Naive thymus-derived CD8-positive, alpha-beta T cell (primary cell): ENCODE results near the gene CCDC15. TPM values are rescaled to one million over a fixed set of nuclear protein-coding genes. Genes with fewer than 3 reads are reported as not detected.

ENCODE experiments used
- ATAC-seq, 2 donors: fragments of 150-1000 bp; cut with Tn5 transposase in 1 of 2; sonication (Bioruptor Pico), chemical (Tn5 transposase) in 1 of 2; 1 replicate in 1 of 2; 2 replicates in 1 of 2; pipeline ENCODE4 v1.10.0; 2021; ENCODE audit warnings: mild to moderate bottlenecking in 2 of 2, moderate library complexity in 2 of 2
- POLR2A ChIA-PET: fragments of 350-600 bp; sonication (Branson Sonifier 250); formaldehyde crosslinking; loops from one replicate; lab custom pipeline; 2021; ENCODE audit warnings: antibody characterized with exemption; lab: Charles Lee
- DNase-seq, 10 donors: peaks; one replicate each; pipeline versions ENCODE4 v3.0.0 to v3.0.0-alpha.2; 2020 to 2022
- H3K27ac Mint-ChIP-seq, 10 donors: one replicate each; pipeline ENCODE4 v1.8.0; 2020 to 2022; ENCODE audit warnings: mild to moderate bottlenecking in 10 of 10, mixed read lengths in 10 of 10, moderate library complexity in 4 of 10, inconsistent platforms in 1 of 10
- H3K27me3 Mint-ChIP-seq, 5 donors: one replicate each; pipeline ENCODE4 v1.8.0; 2021 to 2022; ENCODE audit warnings: mixed read lengths in 5 of 5
- H3K36me3 Mint-ChIP-seq, 3 donors: one replicate each; pipeline ENCODE4 v1.8.0; 2020 to 2022; ENCODE audit warnings: mixed read lengths in 3 of 3, mild to moderate bottlenecking in 2 of 3, inconsistent platforms in 1 of 3
- H3K4me1 Mint-ChIP-seq, 4 donors: one replicate each; pipeline ENCODE4 v1.8.0; 2021 to 2022; ENCODE audit warnings: mixed read lengths in 4 of 4
- H3K4me3 Mint-ChIP-seq, 10 donors: one replicate each; pipeline ENCODE4 v1.8.0; 2020 to 2022; ENCODE audit warnings: mild to moderate bottlenecking in 10 of 10, mixed read lengths in 10 of 10, moderate library complexity in 6 of 10, inconsistent platforms in 1 of 10
- H3K9me3 Mint-ChIP-seq, 9 donors: one replicate each; pipeline ENCODE4 v1.8.0; 2020 to 2022; ENCODE audit warnings: mixed read lengths in 9 of 9, mild to moderate bottlenecking in 3 of 9, inconsistent platforms in 1 of 9, moderate library complexity in 1 of 9
- polyA plus RNA-seq, 3 donors: library from polyadenylated mRNA; unstranded; fragments of 300-500 nt; fragmentation: Illumina TruSeq; gene quantifications; one replicate each; pipeline ENCODE4 v1.2.3, GENCODE V29; 2021
- total RNA-seq, 8 experiments: library from RNA in 2 of 8; stranded (reverse) in 2 of 8; gene quantifications; one replicate each; pipeline ENCODE4 v1.2.3 and lab custom pipeline; 2021 to 2026

Gene CCDC15
- total and polyA plus RNA-seq, 5 experiments from 2014 or later, result 1.5 to 2.8 (median 2.2) TPM

DNA sequence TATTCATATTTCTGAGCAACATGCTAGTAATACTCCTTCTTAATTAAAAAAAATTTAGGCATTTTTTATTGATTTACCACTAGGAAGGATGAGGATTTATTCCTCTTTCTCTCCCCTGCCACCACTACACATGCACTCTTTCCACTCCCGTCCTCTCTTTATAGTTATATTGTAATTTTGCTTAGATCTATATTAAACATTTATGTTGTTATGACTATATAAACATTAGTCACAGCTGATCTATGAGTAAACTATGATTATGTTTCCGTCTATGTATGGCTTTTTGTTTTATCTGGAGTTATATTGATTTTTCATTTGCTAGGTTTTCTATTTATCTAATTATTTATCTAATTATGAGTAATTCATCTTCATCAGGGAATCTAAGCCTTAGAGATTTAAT, 17.8 kb downstream of the CCDC15 start:
- no peaks in the 10 kb centered on the region for H3K27me3 Mint-ChIP-seq
- no peak for DNase-seq
- H3K9me3 Mint-ChIP-seq, result peaks cover 0 to 2% (median 0%) of the 10 kb centered on the region in 9 donors
- peaks cover 0 to 15% (median 6%) of the 10 kb centered on the region in 3 donors for H3K36me3 Mint-ChIP-seq
- ATAC-seq, result no peak
- H3K27ac Mint-ChIP-seq, result no peak overlapping the region
- POLR2A ChIA-PET, result no interaction called here
- no peak overlapping the region for H3K4me3 Mint-ChIP-seq
- H3K4me1 Mint-ChIP-seq, result no peaks in the 10 kb centered on the region

DNA sequence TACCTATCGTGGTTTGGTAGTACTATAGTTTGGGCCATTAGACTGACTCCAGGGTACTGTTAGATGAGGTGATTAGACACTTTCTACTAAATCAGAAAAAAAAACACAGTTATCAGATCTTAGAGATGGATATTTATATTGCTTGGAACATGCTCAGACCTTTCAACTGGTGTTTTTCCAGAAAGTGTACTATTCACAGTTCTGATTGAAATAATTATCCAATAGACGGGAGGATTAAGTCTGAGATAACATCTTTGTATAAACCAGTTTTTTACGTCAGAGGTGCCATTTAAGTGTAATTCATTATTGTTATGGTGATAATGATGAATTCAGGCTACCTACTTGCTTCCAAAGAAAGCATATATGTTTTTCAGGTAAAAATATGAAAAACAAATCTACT, 22.5 kb downstream of the CCDC15 start:
- Mint-ChIP-seq H3K4me3 (no peak overlapping the region), H3K4me1 (no peaks in the 10 kb centered on the region), H3K27ac (no peak overlapping the region), H3K27me3 (no peaks in the 10 kb centered on the region), H3K9me3 (peaks cover 8 to 26% (median 18%) of the 10 kb centered on the region in 9 donors), H3K36me3 (peaks cover 31 to 37% (median 35%) of the 10 kb centered on the region in 3 donors)
- no peak for DNase-seq
- no peak for ATAC-seq
- POLR2A ChIA-PET, result no interaction called here

DNA sequence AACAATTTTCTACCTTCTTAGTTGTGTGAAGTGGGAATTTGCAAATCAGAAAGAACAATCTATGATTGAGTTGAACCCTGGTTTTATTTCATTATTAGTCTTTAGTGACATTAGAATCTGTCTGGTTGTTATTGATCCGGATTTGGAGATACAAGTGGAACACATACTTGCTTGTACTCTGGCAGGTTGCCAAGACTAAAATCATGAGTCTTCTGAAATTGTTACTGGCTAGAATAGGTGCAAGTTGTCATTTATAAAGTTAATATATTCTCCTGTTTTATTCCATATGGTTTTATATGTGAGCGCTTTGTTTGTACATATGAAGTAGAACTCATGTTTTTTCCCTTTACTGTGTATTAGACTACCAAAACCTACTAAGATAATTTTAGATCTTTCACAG, 23.0 kb downstream of the CCDC15 start:
- no peaks in the 10 kb centered on the region for H3K27me3 Mint-ChIP-seq
- no peak overlapping the region for H3K4me3 Mint-ChIP-seq
- H3K9me3 Mint-ChIP-seq, result peaks cover 8 to 31% (median 19%) of the 10 kb centered on the region in 9 donors
- no peak overlapping the region for H3K27ac Mint-ChIP-seq
- peaks cover 36 to 42% (median 39%) of the 10 kb centered on the region in 3 donors for H3K36me3 Mint-ChIP-seq
- POLR2A ChIA-PET, result no interaction called here
- no peaks in the 10 kb centered on the region for H3K4me1 Mint-ChIP-seq
- peak in 1 of 10 donors; percentile 1 for DNase-seq
- no peak for ATAC-seq

DNA sequence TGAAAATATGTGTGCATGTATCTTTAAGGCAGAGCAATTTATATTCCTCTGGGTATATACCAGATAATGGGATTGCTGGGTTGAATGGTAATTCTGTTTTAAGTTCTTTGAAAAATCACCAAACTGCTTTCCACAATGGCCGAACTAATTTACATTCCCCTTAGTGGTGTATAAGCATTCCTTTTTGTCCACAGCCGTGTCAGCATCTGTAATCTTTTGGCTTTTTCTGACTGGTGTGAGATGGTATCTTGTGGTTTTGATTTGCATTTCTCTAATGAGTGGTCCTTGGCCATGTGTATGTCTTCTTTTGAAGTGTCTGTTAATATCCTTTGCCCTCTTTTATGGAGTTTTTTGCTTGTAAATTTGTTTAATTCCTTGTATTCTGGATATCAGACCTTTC, 24.3 kb downstream of the CCDC15 start:
- POLR2A ChIA-PET, result no interaction called here
- ATAC-seq (no peak), DNase-seq (no peak)
- Mint-ChIP-seq H3K4me3 (no peak overlapping the region), H3K27ac (no peak overlapping the region), H3K36me3 (peaks cover 47 to 55% (median 52%) of the 10 kb centered on the region in 3 donors), H3K27me3 (no peaks in the 10 kb centered on the region), H3K9me3 (peaks cover 8 to 44% (median 32%) of the 10 kb centered on the region in 9 donors), H3K4me1 (no peaks in the 10 kb centered on the region)

DNA sequence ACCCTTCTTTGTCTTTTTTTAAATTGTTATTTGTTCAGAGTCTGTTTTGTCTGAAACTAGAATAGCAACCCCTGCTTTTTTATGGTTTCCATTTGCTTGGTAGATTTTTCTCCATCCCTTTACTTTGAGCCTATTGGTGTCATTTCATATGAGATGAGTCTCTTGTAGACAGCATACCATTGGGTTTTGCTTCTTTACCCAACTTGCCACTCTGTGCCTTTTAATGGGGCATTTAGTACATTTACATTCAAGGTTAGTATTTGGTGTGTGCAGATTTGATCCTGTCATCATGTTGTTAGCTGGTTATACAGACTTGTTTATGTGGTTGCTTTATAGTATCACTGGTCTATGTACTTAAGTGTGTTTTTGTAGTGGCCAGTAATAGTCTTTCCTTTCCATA, 28.0 kb downstream of the CCDC15 start:
- Mint-ChIP-seq H3K27me3 (no peaks in the 10 kb centered on the region), H3K9me3 (peaks cover 8 to 46% (median 32%) of the 10 kb centered on the region in 9 donors), H3K4me3 (no peak overlapping the region), H3K36me3 (peaks cover 52 to 75% (median 56%) of the 10 kb centered on the region in 3 donors), H3K4me1 (no peaks in the 10 kb centered on the region), H3K27ac (no peak overlapping the region)
- POLR2A ChIA-PET, result no interaction called here
- DNase-seq (no peak), ATAC-seq (no peak)

DNA sequence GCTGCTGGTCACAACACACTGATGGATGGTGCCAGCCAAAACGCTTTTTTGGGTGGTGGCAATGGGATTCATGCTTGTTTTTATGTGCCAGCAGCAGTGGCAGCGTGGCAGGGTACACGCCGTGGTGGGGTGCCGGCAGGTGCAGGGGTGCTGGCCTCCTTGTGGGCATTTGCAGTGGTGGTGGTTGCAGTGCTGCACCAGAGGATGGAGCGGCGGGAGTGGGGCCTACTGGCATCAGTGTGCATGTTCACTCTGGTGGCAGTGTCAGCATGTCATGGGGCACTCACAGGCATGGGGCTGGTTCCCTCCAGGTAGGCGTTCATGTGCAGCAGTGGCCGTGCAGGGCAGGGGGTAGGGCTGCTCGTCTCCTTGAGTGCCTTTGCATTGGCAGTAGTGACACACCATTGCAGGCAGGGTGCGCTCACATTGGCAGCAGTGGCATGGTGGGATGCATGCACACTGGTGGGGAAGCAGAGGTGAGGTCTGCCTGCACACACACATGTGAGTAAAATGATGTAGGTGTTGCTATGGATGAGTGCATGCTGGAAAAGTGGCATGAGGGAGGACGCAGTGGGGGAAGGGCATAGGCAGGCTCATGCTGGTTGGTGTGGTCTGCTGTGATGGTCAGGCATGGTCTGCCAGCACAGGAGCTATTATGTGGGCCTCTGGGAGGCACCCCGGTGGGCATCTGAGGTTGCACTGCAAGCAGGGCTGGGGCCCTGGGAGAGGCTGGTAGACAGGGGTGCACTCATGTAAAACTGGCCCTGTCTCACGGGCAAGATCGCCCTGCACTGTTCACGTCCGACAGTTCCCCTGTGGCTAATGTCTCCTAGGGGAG, 29.9 kb downstream of the CCDC15 start:
- Mint-ChIP-seq H3K4me1 (no peaks in the 10 kb centered on the region), H3K9me3 (peaks cover 8 to 46% (median 32%) of the 10 kb centered on the region in 9 donors), H3K36me3 (peaks cover 42 to 79% (median 58%) of the 10 kb centered on the region in 3 donors), H3K4me3 (no peak overlapping the region), H3K27me3 (no peaks in the 10 kb centered on the region), H3K27ac (peak overlapping the region in 1 of 10 donors; percentile 46)
- ATAC-seq (no peak), DNase-seq (no peak)
- POLR2A ChIA-PET, result no interaction called here

DNA sequence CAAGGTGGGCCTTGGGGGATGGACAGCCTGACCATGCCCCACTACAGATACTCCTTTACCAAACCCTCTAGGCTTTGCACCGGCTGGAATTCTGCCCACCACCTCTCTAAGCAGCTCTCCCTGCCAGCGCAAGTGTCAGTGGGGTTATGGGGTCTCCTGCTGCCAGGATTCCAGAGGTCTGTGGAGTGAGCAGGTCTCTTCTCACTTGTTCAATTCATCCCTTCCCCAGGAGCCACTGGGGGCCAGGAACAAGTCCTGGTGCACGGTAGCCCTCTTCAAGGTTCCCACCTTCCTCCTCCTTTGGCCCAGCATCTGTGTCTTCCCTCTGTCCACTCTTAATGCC, 30.5 kb downstream of the CCDC15 start:
- no peaks in the 10 kb centered on the region for H3K4me1 Mint-ChIP-seq
- H3K27ac Mint-ChIP-seq, result no peak overlapping the region
- H3K9me3 Mint-ChIP-seq, result peaks cover 4 to 41% (median 30%) of the 10 kb centered on the region in 9 donors
- H3K27me3 Mint-ChIP-seq, result no peaks in the 10 kb centered on the region
- POLR2A ChIA-PET, result no interaction called here
- peaks cover 36 to 75% (median 56%) of the 10 kb centered on the region in 3 donors for H3K36me3 Mint-ChIP-seq
- no peak overlapping the region for H3K4me3 Mint-ChIP-seq
- DNase-seq (no peak), ATAC-seq (no peak)

DNA sequence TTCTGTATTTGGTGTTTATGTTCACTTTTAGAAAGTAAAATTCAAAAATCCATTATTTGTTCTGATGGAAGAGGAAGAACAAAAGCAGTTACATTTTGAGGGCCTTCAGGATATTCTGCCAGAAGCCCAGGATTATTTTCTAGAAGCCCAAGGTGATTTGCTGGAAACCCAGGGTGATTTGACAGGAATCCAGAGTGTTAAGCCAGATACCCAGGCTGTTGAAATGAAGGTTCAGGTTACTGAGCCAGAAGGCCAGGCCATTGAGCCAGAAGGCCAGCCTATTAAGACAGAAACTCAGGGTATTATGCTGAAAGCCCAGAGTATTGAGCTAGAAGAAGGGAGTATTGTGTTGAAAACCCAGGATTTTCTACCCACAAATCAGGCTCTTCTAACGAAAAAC, 33.1 kb downstream of the CCDC15 start:
- no peak for DNase-seq
- Mint-ChIP-seq H3K27ac (no peak overlapping the region), H3K36me3 (peaks cover 12 to 53% (median 36%) of the 10 kb centered on the region in 3 donors), H3K4me3 (no peak overlapping the region), H3K27me3 (no peaks in the 10 kb centered on the region), H3K9me3 (peaks cover 0 to 15% (median 12%) of the 10 kb centered on the region in 9 donors), H3K4me1 (no peaks in the 10 kb centered on the region)
- POLR2A ChIA-PET, result no interaction called here
- ATAC-seq, result no peak

DNA sequence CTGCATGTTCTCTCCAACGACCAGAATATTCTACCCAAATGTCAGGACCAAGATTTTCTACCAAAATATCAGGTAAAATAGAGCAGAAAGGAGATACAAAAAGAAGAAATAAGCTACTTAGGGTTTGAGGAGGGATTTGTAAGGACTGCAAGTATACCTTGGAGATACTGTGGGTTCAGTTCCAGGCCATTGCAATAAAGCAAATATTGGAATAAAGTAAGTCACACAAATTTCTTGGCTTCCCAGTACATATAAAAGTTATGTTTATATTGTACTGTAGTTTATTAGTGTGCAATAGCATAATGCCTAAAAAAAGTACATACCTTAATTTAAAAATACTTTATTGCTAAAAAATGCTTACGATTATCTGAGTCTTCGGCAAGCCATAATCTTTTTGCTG, 34.1 kb downstream of the CCDC15 start:
- Mint-ChIP-seq H3K36me3 (peaks cover 2 to 44% (median 35%) of the 10 kb centered on the region in 3 donors), H3K9me3 (peaks cover 0 to 5% (median 2%) of the 10 kb centered on the region in 9 donors), H3K27ac (no peak overlapping the region), H3K27me3 (no peaks in the 10 kb centered on the region), H3K4me1 (no peaks in the 10 kb centered on the region), H3K4me3 (no peak overlapping the region)
- POLR2A ChIA-PET, result no interaction called here
- no peak for DNase-seq
- no peak for ATAC-seq

DNA sequence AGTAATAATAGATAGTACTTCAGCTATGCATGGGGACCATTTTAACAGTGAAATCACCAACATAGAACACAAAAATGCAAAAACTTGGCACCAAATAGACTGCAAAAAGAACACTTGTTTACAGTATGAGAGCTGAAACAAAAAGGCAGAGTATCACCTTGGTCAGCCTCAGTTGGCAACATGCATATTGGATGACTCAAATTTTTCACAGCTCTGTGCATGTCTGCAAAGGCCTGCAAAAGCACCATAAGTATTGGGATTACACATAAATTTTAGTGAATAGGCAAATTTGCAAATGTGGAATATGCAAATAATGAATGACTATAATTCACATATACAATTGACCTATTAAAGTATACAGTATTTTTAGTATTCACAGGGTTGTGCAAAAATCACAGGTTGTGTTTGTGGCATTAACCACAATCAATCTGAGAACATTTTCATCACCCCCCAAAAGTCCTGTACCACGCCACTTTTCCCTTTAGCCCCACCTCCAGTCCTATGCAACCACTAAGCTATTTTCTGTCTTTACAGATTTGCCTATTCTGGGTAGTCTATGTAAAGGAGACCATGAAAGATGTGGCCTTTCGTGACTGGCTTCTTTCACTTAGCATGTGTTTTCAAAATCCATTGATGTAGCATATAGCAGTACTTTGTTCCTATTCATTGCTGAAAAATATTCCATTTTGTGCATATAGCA, 47.2 kb downstream of the CCDC15 start:
- ATAC-seq, result no peak
- POLR2A ChIA-PET, result no interaction called here
- H3K27me3 Mint-ChIP-seq, result no peaks in the 10 kb centered on the region
- peaks cover 31 to 48% (median 35%) of the 10 kb centered on the region in 3 donors for H3K36me3 Mint-ChIP-seq
- H3K4me3 Mint-ChIP-seq, result no peak overlapping the region
- no peaks in the 10 kb centered on the region for H3K4me1 Mint-ChIP-seq
- H3K27ac Mint-ChIP-seq, result no peak overlapping the region
- peaks cover 0 to 32% (median 14%) of the 10 kb centered on the region in 9 donors for H3K9me3 Mint-ChIP-seq
- DNase-seq, result no peak

DNA sequence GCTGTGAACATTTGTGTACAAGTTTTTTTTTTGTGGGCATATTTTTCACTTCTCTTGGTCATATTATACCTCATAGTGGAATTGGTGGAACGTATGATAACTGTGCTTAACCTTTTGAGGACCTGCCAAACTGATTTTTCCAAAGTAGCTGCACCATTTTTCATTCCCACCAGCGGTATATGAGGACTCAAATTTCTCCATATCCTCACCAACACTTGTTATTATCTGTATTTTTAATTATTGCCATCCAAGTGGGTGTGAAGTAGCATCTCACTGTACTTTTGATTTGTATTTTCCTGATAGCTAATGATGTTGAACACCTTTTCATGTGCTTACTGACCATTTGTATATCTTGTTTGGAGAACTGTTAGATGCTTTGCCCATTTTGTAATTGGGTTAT, 47.8 kb downstream of the CCDC15 start:
- ATAC-seq (no peak), DNase-seq (no peak)
- POLR2A ChIA-PET, result no interaction called here
- Mint-ChIP-seq H3K4me1 (no peaks in the 10 kb centered on the region), H3K9me3 (peaks cover 0 to 38% (median 17%) of the 10 kb centered on the region in 9 donors), H3K27ac (no peak overlapping the region), H3K36me3 (peaks cover 36 to 54% (median 39%) of the 10 kb centered on the region in 3 donors), H3K27me3 (no peaks in the 10 kb centered on the region), H3K4me3 (no peak overlapping the region)

DNA sequence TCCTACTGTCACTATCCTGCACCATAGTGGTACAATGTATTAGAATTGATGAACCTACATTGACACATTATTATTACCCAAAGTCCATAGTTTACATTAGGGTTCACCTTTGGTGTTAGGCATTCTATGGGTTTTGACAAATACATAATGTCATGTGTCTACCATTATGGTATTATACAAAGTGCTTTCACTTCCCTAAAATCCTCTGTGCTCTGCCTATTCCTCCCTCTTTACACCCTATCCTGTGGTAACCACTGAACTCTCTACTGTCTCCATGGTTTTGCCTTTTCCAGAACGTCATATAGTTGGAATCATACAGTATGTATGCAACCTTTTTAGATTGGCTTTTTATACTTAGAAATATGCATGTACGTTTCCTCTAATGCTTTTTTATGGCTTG, 51.5 kb downstream of the CCDC15 start:
- H3K4me3 Mint-ChIP-seq, result no peak overlapping the region
- H3K4me1 Mint-ChIP-seq, result no peaks in the 10 kb centered on the region
- H3K36me3 Mint-ChIP-seq, result peaks cover 52 to 80% (median 52%) of the 10 kb centered on the region in 3 donors
- ATAC-seq (no peak), DNase-seq (no peak)
- H3K27ac Mint-ChIP-seq, result no peak overlapping the region
- no peaks in the 10 kb centered on the region for H3K27me3 Mint-ChIP-seq
- POLR2A ChIA-PET, result no interaction called here
- H3K9me3 Mint-ChIP-seq, result peaks cover 0 to 46% (median 18%) of the 10 kb centered on the region in 9 donors

DNA sequence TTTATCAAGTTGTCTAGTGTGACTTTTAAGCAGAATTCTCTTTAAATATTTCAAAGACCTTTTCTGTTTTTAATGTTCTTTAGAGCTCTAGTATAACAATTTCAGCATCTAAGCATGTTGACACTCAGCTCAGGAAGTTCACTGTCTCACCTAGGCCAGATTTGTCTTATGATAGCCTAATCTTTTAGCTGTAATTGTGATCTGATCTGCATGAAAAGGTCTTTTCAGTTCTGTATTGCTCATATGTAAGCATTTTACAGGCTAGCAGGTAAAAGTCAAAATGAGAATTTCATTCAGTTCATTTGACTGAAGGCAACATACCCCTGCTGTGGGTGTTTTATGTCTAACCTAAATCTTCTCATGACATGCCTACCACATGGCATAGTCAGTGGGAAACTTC, 62.4 kb downstream of the CCDC15 start:
- DNase-seq (no peak), ATAC-seq (no peak)
- Mint-ChIP-seq H3K9me3 (peaks cover 0 to 13% (median 0%) of the 10 kb centered on the region in 9 donors), H3K36me3 (peaks cover 0 to 29% (median 18%) of the 10 kb centered on the region in 3 donors), H3K27me3 (peaks cover 0 to 1% (median 0%) of the 10 kb centered on the region in 5 donors), H3K4me1 (peaks cover 0 to 1% (median 0%) of the 10 kb centered on the region in 4 donors), H3K4me3 (no peak overlapping the region), H3K27ac (no peak overlapping the region)
- POLR2A ChIA-PET, result no interaction called here
